ENCODE measurements around the gene ABHD3.
"Not testable (repeated sequence)": the region's sequence is repeated elsewhere in the genome, so short reads cannot be mapped to it uniquely, and the experiment has no call there.

Gene ABHD3

DNA sequence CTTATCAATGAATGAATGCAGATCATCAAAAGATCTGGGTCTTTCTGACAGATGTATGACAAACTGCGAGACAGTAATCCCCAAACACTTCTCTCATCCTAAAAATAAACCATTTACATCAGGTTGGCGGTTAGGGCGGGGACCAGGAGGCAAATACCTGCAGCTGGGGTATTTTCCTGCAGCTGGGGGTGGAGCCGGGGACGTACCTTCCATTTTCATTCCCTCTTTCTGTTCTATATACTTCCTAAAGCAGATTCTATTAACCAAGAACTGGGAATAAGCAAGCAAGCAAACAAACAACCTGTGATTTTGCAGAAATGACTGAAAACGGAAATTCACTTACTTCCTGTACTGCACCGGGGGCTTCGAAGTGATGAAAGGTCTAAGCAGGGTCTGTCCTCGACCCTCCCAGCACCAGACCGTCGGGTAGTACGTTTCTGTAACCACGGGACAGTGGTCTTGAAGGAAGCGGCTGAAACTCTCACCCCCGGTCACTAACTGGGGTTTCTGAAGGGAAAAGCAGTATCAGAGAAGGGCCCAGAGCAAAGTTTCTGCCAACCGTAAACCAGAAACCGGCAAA is 1.2 kb downstream of the ABHD3 start:
- no peak for DNase-seq (ENCODE audit: low read depth, low spot score)

- no peak for DNase-seq (ENCODE audit: low read depth, low spot score)
Observed at GRCh38 chr18:21702602-21703001, 2.0 kb downstream of the ABHD3 start.

DNA sequence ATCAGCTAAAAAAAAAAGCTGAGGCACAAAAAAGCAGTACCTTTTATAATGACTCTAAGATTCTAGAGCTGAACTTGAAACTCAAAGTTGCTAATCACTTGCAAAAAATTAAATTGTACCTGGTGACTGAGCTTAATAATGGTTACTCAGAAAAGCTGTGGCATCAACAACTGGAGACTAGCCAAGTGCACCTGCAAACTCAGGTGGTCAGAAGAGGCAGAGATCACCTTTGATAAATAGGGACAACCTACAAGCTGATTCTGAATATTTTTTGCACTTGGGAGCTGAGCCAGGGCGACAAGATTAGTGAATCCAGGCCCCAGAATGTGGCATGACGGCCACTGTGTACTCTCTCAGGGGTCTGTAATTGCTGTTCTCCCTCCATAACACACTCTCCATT is 3.0 kb downstream of the ABHD3 start:
- DNase-seq (ENCODE audit: low read depth, low spot score) = no peak

GRCh38 chr18:21700528-21701075 is 4.0 kb downstream of the ABHD3 start:
- no peak for DNase-seq (ENCODE audit: low read depth, low spot score)

DNA sequence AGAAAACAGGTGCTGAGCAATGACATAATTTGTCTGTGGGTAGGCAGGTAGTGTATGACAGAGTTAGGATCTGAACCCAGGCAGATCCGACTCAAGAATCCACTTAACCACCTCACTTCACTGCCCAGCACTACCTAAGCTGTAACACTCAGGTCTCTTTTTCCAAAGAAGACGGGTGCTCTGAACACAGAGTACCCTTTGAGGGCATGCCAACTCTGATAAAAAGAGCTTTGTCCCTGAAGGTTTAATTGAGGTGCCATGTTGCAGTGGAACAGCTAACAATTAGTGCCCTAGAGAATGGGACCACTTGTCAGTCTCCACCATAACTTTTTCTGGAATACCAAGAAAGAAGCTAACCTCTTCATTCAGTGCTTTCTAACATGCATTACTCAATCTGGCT is 11.3 kb downstream of the ABHD3 start:
- no peak for DNase-seq (ENCODE audit: low read depth, low spot score)

- DNase-seq (ENCODE audit: low read depth, low spot score) = no peak
Observed at GRCh38 chr18:21689736-21690135, 14.8 kb downstream of the ABHD3 start.

DNA sequence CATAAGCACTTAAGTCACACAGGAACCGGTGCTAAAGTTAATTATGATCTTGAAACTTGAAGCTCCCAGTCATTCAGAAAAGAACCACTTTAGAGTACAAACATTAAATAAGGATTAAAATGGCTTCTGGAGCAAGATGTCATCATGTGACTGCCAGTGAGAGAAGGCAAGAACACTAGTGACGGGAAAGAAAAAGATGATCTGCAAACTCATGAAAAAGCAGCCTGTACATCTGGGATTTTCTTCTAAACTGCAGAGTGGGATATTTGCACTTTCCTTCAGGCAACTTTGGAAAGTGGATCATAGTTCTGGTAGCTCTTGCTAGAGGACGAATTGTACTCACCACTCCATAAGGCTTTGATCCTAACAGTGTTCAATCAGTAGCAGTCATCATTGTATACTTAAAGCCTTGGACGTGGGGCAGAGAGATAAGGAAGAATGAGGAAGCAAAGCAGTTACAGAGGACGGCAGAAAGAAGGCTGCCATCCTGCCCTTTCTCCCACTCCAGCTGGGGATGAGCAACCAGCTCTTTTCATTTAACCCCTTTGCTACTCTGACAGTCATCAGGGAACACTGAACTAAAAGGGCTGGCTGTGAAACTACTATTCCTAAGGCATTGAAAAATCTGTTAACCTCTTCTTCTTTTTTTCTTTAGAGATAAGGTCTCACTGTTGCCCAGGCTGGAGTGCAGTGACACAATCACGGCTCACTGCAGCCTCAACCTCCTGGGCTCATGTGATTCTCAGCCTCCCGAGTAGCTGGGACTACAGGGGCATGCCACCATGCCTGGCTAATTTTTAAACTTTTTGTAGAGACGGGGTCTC is 18.1 kb downstream of the ABHD3 start:
- DNase-seq (ENCODE audit: low read depth, low spot score) = no peak

DNA sequence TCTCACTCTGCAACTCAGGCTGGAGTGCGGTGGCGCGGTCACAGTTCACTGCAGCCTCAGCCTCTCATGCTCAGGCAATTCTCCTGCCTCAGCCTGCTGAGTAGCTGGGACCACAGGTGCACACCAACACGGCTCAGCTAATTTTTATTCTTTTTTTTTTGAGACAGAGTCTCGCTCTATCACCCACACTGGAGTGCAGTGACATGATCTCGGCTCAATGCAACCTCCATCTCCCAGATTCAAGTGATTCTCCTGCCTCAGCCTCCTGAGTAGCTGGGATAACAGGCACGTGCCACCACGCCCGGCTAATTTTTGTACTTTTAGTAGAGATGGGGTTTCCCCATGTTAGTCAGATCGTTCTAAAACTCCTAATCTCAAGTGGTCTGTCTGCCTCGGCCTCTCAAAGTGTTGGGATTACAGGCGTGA is 19.0 kb downstream of the ABHD3 start:
- not testable (repeated sequence) for DNase-seq (ENCODE audit: low read depth, low spot score)

- no peak for DNase-seq (ENCODE audit: low read depth, low spot score)
Observed at GRCh38 chr18:21684731-21685130, 19.8 kb downstream of the ABHD3 start.

DNA sequence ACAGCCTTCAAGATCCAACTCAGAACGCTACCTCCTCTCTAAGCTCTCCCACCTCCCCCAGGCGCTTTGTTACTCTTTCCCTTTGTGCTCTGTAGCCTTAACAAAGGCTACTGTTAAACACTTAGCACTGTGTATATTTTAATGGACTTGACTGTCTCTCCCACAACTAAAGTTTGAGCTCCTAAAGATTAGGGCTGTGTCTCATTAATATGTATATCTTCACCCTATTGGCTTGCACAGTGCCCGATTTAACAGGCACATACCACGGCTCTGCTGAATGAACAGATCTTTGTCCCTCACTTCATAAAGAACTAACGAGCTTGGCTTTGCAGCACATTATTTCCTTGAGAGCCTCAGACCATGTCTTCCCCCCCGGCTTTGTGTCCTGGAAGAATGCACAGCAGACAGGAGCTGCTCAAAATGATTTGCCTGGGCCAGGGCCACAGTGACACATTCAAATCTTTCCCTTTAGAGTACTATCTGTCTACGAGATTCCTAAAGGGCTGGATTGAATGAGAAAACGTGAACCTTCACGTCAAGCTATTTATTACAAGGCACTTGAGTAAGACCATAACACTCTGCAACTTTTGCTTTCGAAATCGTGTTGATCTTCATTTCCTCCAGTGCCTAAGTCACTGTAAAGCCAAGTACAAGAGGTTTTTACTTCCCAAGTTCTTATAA is 22.1 kb downstream of the ABHD3 start:
- no peak for DNase-seq (ENCODE audit: low read depth, low spot score)

DNA sequence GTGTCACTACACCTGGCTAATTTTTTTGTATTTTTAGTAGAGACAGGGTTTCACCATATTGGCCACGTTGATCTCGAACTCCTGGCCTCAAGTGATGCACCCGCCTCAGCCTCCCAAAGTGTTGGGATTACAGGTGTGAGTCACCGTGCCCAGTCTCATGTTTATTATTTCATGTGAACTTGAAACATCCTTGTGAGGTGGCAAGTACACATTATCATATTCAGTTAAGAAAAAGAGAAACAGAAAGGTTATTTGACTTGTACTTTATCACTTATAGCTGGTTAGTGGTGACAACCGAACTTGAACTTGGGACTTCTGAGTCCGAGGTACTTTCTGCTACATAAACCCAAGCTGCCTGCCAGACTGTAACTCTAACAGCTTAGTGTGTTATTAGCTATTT is 24.4 kb downstream of the ABHD3 start:
- DNase-seq (ENCODE audit: low read depth, low spot score) = no peak

DNA sequence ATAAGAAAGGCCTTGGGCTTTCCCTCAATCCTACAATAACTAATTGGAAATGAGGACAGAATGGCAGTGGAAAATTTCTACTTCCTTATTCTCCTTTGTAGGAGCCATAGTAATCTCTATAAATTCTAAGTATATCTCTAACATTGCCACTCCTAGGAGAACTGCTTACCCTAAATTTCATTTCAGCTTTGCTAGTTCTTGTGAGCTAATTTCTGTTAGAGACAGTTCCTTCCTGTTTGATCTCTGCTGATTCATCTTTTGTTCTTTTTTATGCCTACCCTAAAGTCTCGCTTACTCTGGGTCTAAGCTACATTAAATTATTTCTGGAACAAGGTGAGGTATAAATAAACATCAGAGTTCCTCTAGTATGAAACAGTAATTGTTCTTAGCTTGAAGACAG is 25.7 kb downstream of the ABHD3 start:
- no peak for DNase-seq (ENCODE audit: low read depth, low spot score)

GRCh38 chr18:21675354-21675753 is 29.2 kb downstream of the ABHD3 start:
- not testable (repeated sequence) for DNase-seq (ENCODE audit: low read depth, low spot score)

GRCh38 chr18:21672521-21673267 is 31.9 kb downstream of the ABHD3 start:
- no peak for DNase-seq (ENCODE audit: low read depth, low spot score)

DNA sequence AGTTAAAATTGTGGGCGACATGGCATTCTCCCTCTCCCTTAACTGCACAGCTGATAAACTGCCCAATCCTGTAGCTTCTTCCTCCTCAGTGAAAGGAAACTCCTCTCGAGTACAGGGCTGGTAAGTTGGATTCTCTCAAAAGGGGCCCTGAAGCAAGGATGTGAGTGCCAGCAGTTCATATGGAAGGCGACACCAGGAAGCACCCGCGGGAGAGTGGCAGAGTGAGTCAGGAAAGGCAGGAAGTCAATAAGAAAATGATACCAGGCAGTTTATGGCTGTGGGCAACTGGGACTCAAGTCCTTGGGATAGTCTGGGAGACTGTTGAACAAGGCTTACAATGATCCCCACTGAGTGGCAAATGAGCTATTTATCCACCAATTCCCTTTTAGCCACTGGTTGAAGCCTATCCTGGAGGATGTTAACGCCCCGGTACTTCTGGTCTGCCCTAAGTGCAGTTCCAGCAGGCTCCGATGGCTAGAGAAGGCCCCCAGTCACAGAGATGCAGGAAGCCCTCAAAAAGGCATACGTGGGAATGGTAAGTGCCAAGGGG is 34.8 kb downstream of the ABHD3 start:
- DNase-seq (ENCODE audit: low read depth, low spot score) = no peak

- DNase-seq (ENCODE audit: low read depth, low spot score) = no peak
Observed at GRCh38 chr18:21664069-21664468, 40.5 kb downstream of the ABHD3 start.

DNA sequence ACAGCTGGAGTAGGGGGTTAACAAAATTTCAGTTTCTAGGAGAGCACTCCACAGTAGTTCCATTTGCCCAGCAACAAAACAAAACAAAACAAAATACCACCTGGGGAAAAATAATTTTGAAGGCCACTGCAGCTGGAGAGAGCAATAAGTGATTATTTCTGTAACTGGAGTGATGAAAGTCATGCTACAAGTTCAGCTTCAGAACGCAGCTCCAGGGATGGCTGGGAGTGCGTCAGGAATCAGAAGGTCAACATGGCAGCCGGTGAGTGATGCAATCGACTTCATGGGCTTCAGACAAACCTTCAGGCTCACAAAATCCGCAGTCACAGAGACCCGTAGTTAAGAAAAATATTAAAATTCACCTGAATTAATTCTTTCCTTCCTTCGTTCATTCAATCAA is 41.0 kb downstream of the ABHD3 start:
- DNase-seq (ENCODE audit: low read depth, low spot score) = no peak

DNA sequence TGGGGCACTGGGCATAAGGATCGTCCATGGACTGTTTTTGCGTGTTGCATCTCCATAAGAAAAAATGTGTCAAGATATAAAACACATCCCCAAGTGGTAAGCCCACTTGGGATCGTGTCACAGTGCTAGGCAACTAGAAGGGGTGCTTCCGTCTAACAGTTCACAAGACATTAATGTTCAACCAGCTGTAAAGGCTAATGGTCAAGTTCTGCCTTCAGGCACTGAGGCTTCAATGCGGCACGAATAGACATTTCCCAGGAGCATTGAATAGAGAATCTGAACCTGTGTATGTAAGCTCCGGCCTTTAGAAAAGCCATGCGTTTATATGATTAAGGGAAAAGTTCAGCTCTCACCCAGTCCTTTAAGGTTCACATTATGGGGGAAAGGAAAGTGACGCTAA is 42.0 kb downstream of the ABHD3 start:
- no peak for DNase-seq (ENCODE audit: low read depth, low spot score)

- DNase-seq (ENCODE audit: low read depth, low spot score) = no peak
Observed at GRCh38 chr18:21660078-21660477, 44.5 kb downstream of the ABHD3 start.

- no peak for DNase-seq (ENCODE audit: low read depth, low spot score)
Observed at GRCh38 chr18:21656402-21656801, 48.2 kb downstream of the ABHD3 start.

GRCh38 chr18:21653361-21653760 is 51.2 kb downstream of the ABHD3 start:
- DNase-seq (ENCODE audit: low read depth, low spot score) = no peak

- no peak for DNase-seq (ENCODE audit: low read depth, low spot score)
Observed at GRCh38 chr18:21652073-21652472, 52.5 kb downstream of the ABHD3 start.
